Activated T-helper 1 cell treated with anti-CD3 and anti-CD28 coated beads, Interleukin-12 subunit alpha, Interleukin-12 subunit beta, Interleukin-2, Interleukin-4 antibody, amounts not matched to agents 30 ng/mL and 10 ng/mL and 1 ng/mL, durations not matched to agents 14 hours and 24 hours and 36 hours (primary cell): Measurements from ENCODE around the gene HDAC4. TPM values are rescaled to one million over a fixed set of nuclear protein-coding genes. Genes with fewer than 3 reads are reported as not detected.
A peak's percentile ranks its signal among the peaks of the same experiment; 100 is the strongest.
"Not testable (repeated sequence)": the region's sequence is repeated elsewhere in the genome, so short reads cannot be mapped to it uniquely, and the experiment has no call there.

ENCODE experiments used
- DNase-seq: peaks from one replicate; pipeline ENCODE4 v3.0.0; 2021; ENCODE audit warnings: low spot score
- H3K27ac Mint-ChIP-seq: one replicate; pipeline ENCODE4 v1.8.0; 2021; ENCODE audit warnings: mild to moderate bottlenecking, mixed read lengths
- H3K27me3 Mint-ChIP-seq: one replicate; pipeline ENCODE4 v1.8.0; 2022; ENCODE audit warnings: mild to moderate bottlenecking, moderate library complexity, mixed read lengths; ENCODE audit not compliant: insufficient read depth
- H3K36me3 Mint-ChIP-seq: one replicate; pipeline ENCODE4 v1.8.0; 2021; ENCODE audit warnings: low read depth, mixed read lengths
- H3K4me1 Mint-ChIP-seq: one replicate; pipeline ENCODE4 v1.8.0; 2021; ENCODE audit warnings: low read depth, mixed read lengths
- H3K4me3 Mint-ChIP-seq: one replicate; pipeline ENCODE4 v1.8.0; 2021; ENCODE audit warnings: mild to moderate bottlenecking, moderate library complexity, mixed read lengths
- H3K9me3 Mint-ChIP-seq: one replicate; pipeline ENCODE4 v1.8.0; 2021; ENCODE audit warnings: mixed read lengths
- intact Hi-C: fragments of 100-400 bp; cut with micrococcal nuclease; formaldehyde crosslinking; loops from one replicate; pipeline ENCODE4 v1.15.1; 2024
- total RNA-seq: library from RNA; stranded (reverse); gene quantifications from 2 replicates; pipeline ENCODE4 v1.2.3, GENCODE V29; 2022

HDAC4 gene
- total RNA-seq, 1 donor from 2014 or later, result 41.3 TPM

GRCh38 chr2:239073270-239073669 is 327.6 kb downstream of the HDAC4 start:
- intact Hi-C loops, result no loop called here
- Mint-ChIP-seq H3K27me3 (no peaks in the 10 kb centered on the region), H3K27ac (no peak overlapping the region), H3K4me3 (no peak overlapping the region), H3K36me3 (peaks cover 15% of the 10 kb centered on the region), H3K4me1 (no peaks in the 10 kb centered on the region), H3K9me3 (no peaks in the 10 kb centered on the region)
- DNase-seq, result no peak

DNA sequence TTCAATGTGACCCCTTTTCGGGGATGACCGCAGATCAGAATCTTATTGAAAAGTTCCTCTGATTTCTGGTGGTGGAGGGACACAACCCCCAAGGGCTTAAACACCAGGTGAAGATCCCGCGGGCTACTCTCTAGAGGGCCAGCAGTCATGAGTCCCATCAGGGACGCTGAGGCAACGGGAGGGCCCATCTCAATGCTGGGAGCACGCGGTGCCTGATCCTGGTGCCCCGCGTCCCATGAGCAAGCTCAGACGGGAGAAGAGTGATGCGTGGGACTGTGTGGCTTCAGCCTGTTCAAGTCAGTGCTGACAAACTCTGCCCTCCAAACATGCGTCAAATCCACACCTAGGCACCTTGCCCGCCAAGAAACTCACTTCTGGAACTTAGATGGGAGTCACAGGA is 328.0 kb downstream of the HDAC4 start:
- peaks cover 16% of the 10 kb centered on the region for H3K36me3 Mint-ChIP-seq
- no peaks in the 10 kb centered on the region for H3K27me3 Mint-ChIP-seq
- intact Hi-C loops, result no loop called here
- no peak for DNase-seq
- no peaks in the 10 kb centered on the region for H3K4me1 Mint-ChIP-seq
- H3K4me3 Mint-ChIP-seq, result no peak overlapping the region
- H3K27ac Mint-ChIP-seq, result no peak overlapping the region
- no peaks in the 10 kb centered on the region for H3K9me3 Mint-ChIP-seq

DNA sequence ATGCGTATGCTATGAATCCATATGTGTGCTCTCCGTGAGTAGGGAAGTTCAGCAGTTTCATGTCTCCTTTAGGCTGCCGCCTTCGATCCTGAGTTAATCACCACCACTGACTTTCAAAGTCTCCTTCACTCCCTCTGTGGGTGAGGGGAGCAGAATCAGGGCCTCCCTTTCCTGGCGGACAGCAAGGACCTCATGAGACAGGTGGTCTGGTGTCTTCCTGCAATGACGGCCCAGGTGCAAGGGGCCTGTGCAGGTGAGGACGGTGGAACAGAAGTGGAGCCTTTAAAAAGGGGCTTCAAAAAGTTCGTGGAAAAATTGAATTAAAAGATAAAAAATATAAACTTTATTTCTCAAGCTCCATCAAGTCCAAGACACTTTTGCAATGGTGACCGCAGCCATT is 330.4 kb downstream of the HDAC4 start:
- no peaks in the 10 kb centered on the region for H3K9me3 Mint-ChIP-seq
- intact Hi-C loops, result no loop called here
- H3K36me3 Mint-ChIP-seq, result peaks cover 19% of the 10 kb centered on the region
- no peak for DNase-seq
- H3K27me3 Mint-ChIP-seq, result no peaks in the 10 kb centered on the region
- H3K4me1 Mint-ChIP-seq, result no peaks in the 10 kb centered on the region
- H3K4me3 Mint-ChIP-seq, result no peak overlapping the region
- H3K27ac Mint-ChIP-seq, result no peak overlapping the region

DNA sequence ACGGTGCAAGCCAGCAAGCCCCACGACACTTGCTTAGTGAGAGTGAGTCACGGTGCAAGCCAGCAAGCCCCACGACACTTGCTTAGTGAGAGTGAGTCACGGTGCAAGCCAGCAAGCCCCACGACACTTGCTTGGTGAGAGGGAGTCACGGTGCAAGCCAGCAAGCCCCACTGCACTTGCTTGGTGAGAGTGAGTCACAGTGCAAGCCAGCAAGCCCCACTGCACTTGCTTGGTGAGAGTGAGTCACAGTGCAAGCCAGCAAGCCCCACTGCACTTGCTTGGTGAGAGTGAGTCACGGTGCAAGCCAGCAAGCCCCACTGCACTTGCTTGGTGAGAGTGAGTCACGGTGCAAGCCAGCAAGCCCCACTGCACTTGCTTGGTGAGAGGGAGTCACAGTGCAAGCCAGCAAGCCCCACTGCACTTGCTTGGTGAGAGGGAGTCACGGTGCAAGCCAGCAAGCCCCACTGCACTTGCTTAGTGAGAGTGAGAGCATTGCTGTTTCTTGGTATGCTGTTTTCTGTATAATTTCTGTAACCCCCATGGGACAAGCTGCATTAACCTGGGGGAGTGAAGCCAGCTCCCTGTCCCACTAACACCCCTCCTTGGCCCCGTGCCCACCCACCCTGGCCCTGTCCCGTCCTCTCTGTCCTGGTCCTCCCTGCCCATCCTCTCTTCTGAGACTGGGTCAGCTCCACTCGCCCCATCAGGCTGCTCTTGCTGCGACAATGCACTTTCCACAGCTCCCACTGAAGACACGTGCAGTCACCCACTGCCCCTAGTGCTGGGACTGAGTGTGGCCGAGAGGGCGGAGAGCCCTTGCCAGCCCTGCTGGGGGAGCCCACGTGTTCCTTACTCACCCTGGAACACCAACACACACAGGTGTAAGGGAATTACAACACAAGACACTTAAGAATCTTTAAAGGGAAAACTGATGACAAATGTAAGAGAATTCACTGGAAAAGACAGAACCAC is 331.2 kb downstream of the HDAC4 start:
- H3K27me3 Mint-ChIP-seq, DNase-seq, H3K4me3 Mint-ChIP-seq, H3K4me1 Mint-ChIP-seq, intact Hi-C loops, H3K9me3 Mint-ChIP-seq: not testable (repeated sequence)
- peaks cover 19% of the 10 kb centered on the region for H3K36me3 Mint-ChIP-seq
- peak overlapping the region; percentile 48 for H3K27ac Mint-ChIP-seq

DNA sequence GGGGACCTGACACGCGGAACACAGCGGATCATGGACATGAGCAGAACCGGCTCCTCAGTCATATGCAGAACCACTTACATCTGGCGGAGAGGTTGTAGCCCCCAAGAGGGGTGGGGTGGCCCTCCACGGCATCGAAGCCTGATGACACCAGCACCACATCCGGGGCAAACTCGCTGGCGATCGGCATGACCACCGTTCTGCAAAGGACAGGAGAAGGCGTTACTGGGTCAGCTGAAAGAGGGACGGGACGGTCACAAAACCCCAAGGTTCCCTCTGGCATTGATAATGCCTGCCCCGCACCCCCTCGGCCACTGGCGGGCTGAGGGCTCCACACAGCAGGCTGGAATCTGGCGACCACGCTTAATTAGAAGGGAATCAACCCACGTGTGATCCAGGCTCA is 332.4 kb downstream of the HDAC4 start:
- no peaks in the 10 kb centered on the region for H3K27me3 Mint-ChIP-seq
- peaks cover 19% of the 10 kb centered on the region for H3K36me3 Mint-ChIP-seq
- intact Hi-C loops, result no loop called here
- no peaks in the 10 kb centered on the region for H3K9me3 Mint-ChIP-seq
- DNase-seq, result no peak
- H3K4me1 Mint-ChIP-seq, result no peaks in the 10 kb centered on the region
- H3K4me3 Mint-ChIP-seq, result no peak overlapping the region
- no peak overlapping the region for H3K27ac Mint-ChIP-seq

DNA sequence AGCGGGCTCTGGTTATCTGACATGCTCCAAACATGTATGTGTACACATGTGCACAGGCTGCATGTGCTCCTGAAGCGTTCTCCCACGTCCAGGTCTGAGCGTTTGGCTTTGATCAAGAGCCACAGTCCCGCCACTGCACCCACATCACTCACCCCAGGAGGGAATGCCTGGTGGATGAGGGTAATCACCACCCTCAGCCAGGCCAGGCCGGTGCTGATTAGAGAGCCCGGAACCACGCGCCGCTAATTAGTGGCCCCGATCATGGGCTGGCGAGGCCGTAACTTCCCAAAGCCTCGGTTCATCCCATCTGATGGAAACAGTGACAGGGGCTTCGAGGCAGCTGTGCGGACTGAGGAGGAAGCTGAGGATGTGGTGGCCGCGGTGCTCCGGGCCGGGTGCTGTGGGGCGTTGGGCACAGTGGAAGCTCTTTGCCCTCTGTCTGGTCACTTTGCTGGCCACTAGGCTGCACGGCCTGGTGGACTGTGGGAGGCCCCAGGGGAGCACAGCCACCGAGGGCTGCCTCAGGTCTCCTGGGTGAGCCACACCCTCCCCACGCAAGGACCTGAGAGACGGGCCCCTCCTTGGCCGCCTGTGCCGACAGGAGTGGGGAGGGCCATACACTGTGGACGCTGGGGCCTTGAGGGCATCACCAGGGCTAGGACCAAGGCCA is 333.5 kb downstream of the HDAC4 start:
- Mint-ChIP-seq H3K27ac (no peak overlapping the region), H3K27me3 (no peaks in the 10 kb centered on the region), H3K9me3 (no peaks in the 10 kb centered on the region), H3K36me3 (peaks cover 16% of the 10 kb centered on the region), H3K4me1 (no peaks in the 10 kb centered on the region), H3K4me3 (no peak overlapping the region)
- DNase-seq, result no peak
- intact Hi-C loops, result no loop called here

DNA sequence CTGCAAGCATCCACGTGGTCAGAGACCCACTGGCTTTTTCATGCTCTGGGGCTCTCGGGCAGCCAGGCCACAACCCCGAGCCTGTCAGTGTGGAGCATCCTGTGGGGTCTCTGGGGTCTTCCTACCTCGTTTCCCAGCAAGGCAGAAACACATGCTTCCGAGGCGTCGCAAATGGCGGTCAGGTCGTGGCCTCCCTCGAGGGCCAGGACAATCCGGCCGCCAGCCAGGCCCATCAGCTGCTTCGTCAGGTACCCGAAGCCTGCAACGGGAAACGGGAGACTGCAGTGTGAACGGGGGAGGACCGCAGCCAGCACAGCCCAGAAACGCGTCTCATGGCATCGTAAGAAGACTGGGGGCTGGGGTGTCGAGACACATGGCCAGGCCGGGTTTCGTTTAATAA is 334.2 kb downstream of the HDAC4 start:
- no peak overlapping the region for H3K4me3 Mint-ChIP-seq
- intact Hi-C loops, result no loop called here
- H3K27ac Mint-ChIP-seq, result no peak overlapping the region

DNA sequence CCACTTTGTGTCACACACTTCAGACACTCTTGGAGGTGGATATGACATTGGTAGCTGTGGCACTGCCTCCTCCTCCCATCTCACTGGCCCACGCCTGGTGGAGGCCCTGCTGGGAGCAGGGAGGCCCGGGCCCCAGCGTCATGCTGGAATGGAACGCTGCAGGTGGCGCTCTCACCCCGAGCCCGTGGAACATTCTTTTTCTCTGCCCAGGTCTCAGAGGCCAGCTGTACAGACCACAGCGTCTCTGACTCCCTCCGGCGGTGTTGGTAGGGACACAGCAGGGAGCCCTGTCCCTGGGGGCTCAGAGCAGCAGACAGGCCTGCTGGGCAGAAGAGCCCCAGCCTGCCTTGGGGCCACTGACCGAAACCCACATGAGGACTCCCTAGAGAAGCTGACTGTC is 334.9 kb downstream of the HDAC4 start:
- intact Hi-C loops, result no loop called here
- no peak for DNase-seq
- Mint-ChIP-seq H3K36me3 (peaks cover 20% of the 10 kb centered on the region), H3K27me3 (no peaks in the 10 kb centered on the region), H3K27ac (peak overlapping the region; percentile 63), H3K9me3 (no peaks in the 10 kb centered on the region), H3K4me3 (no peak overlapping the region), H3K4me1 (no peaks in the 10 kb centered on the region)

More for the DNA sequence above, 334.2 kb downstream of the HDAC4 start:
- DNase-seq, result no peak
- H3K9me3 Mint-ChIP-seq, result no peaks in the 10 kb centered on the region
- no peaks in the 10 kb centered on the region for H3K4me1 Mint-ChIP-seq
- H3K27me3 Mint-ChIP-seq, result no peaks in the 10 kb centered on the region
- H3K36me3 Mint-ChIP-seq, result peaks cover 16% of the 10 kb centered on the region

GRCh38 chr2:239065537-239065936 is 335.3 kb downstream of the HDAC4 start:
- H3K4me3 Mint-ChIP-seq, result no peak overlapping the region
- intact Hi-C loops, result no loop called here
- no peaks in the 10 kb centered on the region for H3K9me3 Mint-ChIP-seq
- H3K36me3 Mint-ChIP-seq, result peaks cover 22% of the 10 kb centered on the region
- no peak for DNase-seq
- H3K27ac Mint-ChIP-seq, result no peak overlapping the region
- no peaks in the 10 kb centered on the region for H3K27me3 Mint-ChIP-seq
- H3K4me1 Mint-ChIP-seq, result no peaks in the 10 kb centered on the region

DNA sequence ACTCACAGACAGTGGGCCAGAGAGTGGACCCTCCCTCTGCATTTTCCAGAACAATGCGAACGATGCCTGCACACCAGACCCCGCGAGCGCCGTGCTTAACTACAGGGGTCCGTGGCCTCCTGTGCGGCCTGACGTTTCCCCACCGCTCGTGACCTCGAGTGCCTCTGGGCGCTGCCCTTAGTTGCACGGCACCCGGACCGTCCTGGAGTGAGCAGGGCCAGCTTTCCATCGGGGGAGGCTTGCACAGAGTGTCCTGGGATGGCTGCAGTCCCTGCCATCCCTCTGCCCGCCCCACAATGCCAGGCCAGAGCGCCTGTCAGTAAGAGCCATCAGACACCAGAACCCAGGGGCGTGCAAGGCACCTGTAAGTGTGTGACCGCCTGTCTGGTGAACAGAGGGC is 335.9 kb downstream of the HDAC4 start:
- Mint-ChIP-seq H3K4me1 (no peaks in the 10 kb centered on the region), H3K4me3 (no peak overlapping the region), H3K27ac (no peak overlapping the region), H3K36me3 (peaks cover 24% of the 10 kb centered on the region), H3K9me3 (no peaks in the 10 kb centered on the region), H3K27me3 (no peaks in the 10 kb centered on the region)
- DNase-seq, result no peak
- intact Hi-C loops, result no loop called here

DNA sequence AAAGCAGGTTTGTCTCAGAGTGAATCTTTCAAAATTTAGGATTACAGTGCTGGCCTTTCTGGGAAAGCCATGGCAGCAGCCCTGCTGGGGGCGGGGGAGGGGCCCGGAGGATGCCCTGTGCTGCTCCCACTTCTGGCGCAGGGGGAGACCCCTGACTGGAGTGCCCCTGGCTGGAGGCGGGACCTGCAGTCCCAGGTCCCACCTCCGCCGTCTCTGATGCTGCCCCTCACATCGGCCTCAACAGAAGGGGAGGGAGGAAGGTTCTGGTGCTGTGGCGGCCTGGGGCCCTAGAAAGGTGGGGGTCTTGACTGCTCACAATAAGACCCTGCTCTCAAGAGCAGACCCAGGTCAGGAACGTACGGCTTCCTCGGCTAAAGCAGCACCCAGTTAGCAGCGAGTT is 336.6 kb downstream of the HDAC4 start:
- peaks cover 24% of the 10 kb centered on the region for H3K36me3 Mint-ChIP-seq
- no peak overlapping the region for H3K27ac Mint-ChIP-seq
- H3K27me3 Mint-ChIP-seq, result no peaks in the 10 kb centered on the region
- H3K4me3 Mint-ChIP-seq, result no peak overlapping the region
- intact Hi-C loops, result no loop called here
- H3K9me3 Mint-ChIP-seq, result no peaks in the 10 kb centered on the region
- no peaks in the 10 kb centered on the region for H3K4me1 Mint-ChIP-seq
- DNase-seq, result no peak

GRCh38 chr2:239062743-239063142 is 338.1 kb downstream of the HDAC4 start:
- Mint-ChIP-seq H3K9me3 (no peaks in the 10 kb centered on the region), H3K27ac (no peak overlapping the region), H3K36me3 (peaks cover 22% of the 10 kb centered on the region), H3K4me3 (no peak overlapping the region), H3K27me3 (no peaks in the 10 kb centered on the region), H3K4me1 (no peaks in the 10 kb centered on the region)
- no peak for DNase-seq
- intact Hi-C loops, result no loop called here

DNA sequence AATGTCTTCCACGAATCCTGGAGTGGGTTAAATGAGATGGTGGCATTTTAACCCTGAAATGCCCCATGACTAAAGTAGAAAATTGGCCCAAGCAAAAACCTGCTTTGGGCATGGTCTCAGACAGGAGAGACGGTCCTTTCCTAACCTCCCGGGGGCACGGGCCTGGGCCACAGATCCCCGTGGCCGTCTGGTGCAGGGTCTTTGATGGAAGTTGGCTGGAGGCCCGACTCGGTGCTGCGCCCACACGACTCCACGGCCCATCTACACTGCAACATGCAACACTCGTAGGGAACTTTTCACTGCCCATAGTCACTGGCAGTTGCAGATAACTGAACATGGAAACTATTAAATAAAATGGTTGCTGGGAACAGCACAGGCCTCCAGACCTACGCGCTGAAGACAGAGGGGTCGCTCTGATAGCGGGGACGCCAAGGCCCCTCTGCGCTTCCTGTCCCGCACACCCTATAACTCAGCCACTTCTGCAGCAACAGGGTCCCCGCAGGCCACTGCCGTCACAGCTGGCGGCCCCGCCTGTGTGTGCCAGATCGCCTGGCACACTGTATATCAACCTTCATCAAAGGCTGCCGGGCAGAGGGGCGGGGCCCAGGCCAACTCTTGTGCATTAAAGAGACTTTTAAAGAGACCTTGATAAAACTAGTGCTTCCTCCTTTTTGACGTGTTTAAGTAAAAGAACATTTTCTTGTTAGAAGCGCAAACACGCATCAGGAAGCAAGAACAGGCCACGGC is 338.8 kb downstream of the HDAC4 start:
- H3K27ac Mint-ChIP-seq, result no peak overlapping the region
- intact Hi-C loops, result no loop called here
- H3K4me3 Mint-ChIP-seq, result no peak overlapping the region
- H3K9me3 Mint-ChIP-seq, result no peaks in the 10 kb centered on the region
- peaks cover 19% of the 10 kb centered on the region for H3K36me3 Mint-ChIP-seq
- H3K27me3 Mint-ChIP-seq, result no peaks in the 10 kb centered on the region
- H3K4me1 Mint-ChIP-seq, result no peaks in the 10 kb centered on the region
- no peak for DNase-seq
